IPS-18a (cell line): Measurements from ENCODE around the gene SIPA1.

ENCODE experiments used
- H3K27ac ChIP-seq: one replicate; pipeline ENCODE4 v1.5.1; 2013; ENCODE audit warnings: low read length
- H3K27me3 ChIP-seq: one replicate; pipeline ENCODE4 v1.6.1; 2013; ENCODE audit warnings: mild to moderate bottlenecking, low read length; ENCODE audit not compliant: control insufficient read depth, insufficient read depth
- H3K36me3 ChIP-seq: one replicate; pipeline ENCODE4 v1.6.1; 2013; ENCODE audit warnings: low read depth, low read length; ENCODE audit not compliant: control insufficient read depth
- H3K4me1 ChIP-seq: one replicate; pipeline ENCODE4 v1.6.1; 2013; ENCODE audit warnings: low read depth, low read length; ENCODE audit not compliant: control insufficient read depth
- H3K4me3 ChIP-seq: one replicate; pipeline ENCODE4 v1.5.1; 2013; ENCODE audit warnings: low read length
- H3K9ac ChIP-seq: one replicate; pipeline ENCODE4 v1.6.1; 2013; ENCODE audit warnings: mild to moderate bottlenecking, low read length, moderate library complexity
- H3K9me3 ChIP-seq: one replicate; pipeline ENCODE4 v1.6.1; 2013; ENCODE audit warnings: low read depth, low read length; ENCODE audit not compliant: control insufficient read depth

SIPA1 gene

DNA sequence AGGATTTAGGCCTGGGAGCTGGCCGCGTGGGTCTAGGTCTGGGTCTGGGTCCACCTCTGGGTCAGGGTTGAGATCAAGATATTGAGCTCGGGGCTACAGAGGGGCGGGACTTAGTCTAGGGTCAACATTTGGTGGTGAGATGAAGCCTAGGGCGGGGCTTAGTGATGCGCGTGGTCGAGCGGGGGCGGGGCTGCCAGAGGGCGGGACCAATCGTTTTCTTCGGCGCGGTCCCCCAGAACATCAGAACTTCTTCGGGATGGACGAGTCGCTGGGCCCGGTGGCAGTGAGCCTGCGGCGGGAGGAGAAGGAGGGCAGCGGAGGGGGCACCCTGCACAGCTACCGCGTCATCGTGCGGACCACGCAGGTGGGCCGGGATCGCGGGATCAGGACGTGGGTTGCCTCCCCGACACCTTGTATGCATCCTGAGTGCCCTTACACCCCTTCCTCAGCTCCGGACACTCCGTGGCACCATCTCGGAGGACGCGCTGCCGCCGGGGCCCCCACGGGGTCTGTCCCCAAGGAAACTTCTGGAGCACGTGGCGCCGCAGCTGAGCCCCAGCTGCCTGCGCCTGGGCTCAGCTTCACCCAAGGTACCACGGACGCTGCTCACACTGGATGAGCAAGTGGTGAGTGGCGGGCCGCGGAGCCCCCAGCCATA is 4.2 kb downstream of the SIPA1 start:
- Histone ChIP-seq H3K9ac (peak overlapping the region; percentile 15), H3K4me3 (peak overlapping the region; percentile 61)

DNA sequence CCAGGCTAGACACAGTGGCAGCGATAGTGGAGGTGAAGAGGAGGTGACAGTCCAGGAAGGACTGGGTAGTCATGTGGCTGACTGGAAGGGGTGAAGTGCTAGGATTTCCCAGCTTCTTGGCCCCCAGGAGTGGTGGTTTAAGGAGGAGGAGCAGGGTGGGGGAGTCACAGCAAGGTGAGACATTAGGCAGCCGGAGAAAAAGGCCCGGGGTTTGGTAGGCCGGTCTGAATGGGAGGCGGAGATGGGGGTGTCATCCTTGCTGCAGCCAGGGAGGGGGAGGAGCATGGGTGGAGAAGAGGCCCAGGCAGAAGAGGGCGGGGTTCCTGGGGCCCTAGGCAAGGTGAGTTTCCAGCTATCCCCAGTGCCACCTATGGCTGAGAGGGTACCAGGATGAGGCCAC is 6.1 kb downstream of the SIPA1 start:
- Histone ChIP-seq H3K9ac (no peak overlapping the region), H3K27me3 (peaks cover 9% of the 10 kb centered on the region), H3K9me3 (no peaks in the 10 kb centered on the region), H3K4me1 (peaks cover 3% of the 10 kb centered on the region), H3K27ac (no peak overlapping the region), H3K4me3 (no peak overlapping the region), H3K36me3 (no peaks in the 10 kb centered on the region)

More for the DNA sequence above, 4.2 kb downstream of the SIPA1 start:
- Histone ChIP-seq H3K9me3 (no peaks in the 10 kb centered on the region), H3K4me1 (peaks cover 13% of the 10 kb centered on the region), H3K36me3 (no peaks in the 10 kb centered on the region), H3K27me3 (no peaks in the 10 kb centered on the region), H3K27ac (no peak overlapping the region)

DNA sequence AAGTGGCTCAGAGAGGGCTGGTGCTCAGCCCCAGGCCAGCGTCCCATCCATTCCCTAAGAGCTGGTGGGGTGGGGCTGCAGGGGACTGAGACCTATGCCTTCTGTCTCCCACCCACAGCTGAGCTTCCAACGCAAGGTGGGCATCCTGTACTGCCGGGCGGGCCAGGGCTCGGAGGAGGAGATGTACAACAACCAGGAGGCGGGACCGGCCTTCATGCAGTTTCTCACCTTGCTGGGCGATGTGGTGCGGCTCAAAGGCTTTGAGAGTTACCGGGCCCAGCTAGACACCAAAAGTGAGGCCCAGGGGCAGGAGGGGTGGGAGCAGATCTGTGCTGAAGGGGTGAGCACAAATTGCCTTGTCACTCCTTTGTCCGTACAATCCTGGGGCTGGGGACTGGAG is 6.9 kb downstream of the SIPA1 start:
- no peak overlapping the region for H3K9ac ChIP-seq
- no peaks in the 10 kb centered on the region for H3K36me3 ChIP-seq
- H3K27ac ChIP-seq = no peak overlapping the region
- H3K4me1 ChIP-seq = peaks cover 3% of the 10 kb centered on the region
- no peaks in the 10 kb centered on the region for H3K9me3 ChIP-seq
- peaks cover 9% of the 10 kb centered on the region for H3K27me3 ChIP-seq
- no peak overlapping the region for H3K4me3 ChIP-seq

DNA sequence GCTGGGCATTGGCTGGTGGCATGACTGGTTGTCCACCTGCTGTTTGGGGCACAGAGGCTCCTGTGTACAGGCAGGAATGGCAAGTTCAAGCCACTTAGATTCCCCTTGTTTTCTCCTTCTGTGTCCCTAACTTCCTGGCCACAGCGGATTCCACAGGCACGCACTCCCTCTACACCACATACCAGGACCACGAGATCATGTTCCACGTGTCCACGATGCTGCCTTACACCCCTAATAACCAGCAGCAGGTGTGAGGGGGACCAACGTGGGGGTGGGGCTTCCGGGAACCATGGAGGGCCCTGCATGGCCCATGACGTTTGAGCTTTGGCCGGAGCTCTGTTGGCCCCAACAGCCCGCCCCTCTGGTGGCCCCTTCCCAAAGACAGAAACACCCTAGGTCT is 7.8 kb downstream of the SIPA1 start:
- Histone ChIP-seq H3K4me1 (peaks cover 3% of the 10 kb centered on the region), H3K36me3 (no peaks in the 10 kb centered on the region)

DNA sequence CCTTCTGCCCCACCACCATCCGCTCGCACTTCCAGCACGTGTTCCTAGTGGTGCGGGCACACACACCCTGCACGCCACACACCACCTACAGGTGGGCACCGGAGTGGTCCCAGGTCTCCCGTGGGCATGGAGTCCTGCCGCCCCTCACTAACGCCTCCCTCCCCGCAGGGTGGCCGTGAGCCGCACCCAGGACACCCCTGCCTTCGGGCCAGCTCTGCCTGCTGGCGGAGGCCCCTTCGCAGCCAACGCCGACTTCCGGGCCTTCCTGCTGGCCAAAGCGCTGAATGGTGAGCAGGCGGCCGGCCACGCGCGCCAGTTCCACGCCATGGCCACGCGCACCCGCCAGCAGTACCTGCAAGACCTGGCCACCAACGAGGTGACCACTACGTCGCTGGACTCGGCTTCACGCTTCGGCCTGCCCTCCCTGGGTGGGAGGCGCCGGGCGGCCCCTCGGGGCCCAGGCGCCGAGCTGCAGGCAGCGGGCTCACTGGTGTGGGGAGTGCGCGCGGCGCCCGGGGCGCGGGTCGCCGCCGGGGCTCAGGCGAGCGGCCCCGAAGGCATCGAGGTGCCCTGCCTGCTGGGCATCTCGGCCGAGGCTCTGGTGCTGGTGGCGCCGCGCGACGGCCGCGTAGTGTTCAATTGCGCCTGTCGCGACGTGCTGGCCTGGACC is 8.5 kb downstream of the SIPA1 start:
- H3K27me3 ChIP-seq = peaks cover 9% of the 10 kb centered on the region
- H3K36me3 ChIP-seq = no peaks in the 10 kb centered on the region
- peaks cover 3% of the 10 kb centered on the region for H3K4me1 ChIP-seq
- H3K9ac ChIP-seq = no peak overlapping the region
- peak overlapping the region; percentile 67 for H3K4me3 ChIP-seq
- no peaks in the 10 kb centered on the region for H3K9me3 ChIP-seq
- H3K27ac ChIP-seq = no peak overlapping the region

More for the DNA sequence above, 7.8 kb downstream of the SIPA1 start:
- H3K9ac ChIP-seq = no peak overlapping the region
- peaks cover 9% of the 10 kb centered on the region for H3K27me3 ChIP-seq
- H3K27ac ChIP-seq = no peak overlapping the region
- H3K9me3 ChIP-seq = no peaks in the 10 kb centered on the region
- no peak overlapping the region for H3K4me3 ChIP-seq

DNA sequence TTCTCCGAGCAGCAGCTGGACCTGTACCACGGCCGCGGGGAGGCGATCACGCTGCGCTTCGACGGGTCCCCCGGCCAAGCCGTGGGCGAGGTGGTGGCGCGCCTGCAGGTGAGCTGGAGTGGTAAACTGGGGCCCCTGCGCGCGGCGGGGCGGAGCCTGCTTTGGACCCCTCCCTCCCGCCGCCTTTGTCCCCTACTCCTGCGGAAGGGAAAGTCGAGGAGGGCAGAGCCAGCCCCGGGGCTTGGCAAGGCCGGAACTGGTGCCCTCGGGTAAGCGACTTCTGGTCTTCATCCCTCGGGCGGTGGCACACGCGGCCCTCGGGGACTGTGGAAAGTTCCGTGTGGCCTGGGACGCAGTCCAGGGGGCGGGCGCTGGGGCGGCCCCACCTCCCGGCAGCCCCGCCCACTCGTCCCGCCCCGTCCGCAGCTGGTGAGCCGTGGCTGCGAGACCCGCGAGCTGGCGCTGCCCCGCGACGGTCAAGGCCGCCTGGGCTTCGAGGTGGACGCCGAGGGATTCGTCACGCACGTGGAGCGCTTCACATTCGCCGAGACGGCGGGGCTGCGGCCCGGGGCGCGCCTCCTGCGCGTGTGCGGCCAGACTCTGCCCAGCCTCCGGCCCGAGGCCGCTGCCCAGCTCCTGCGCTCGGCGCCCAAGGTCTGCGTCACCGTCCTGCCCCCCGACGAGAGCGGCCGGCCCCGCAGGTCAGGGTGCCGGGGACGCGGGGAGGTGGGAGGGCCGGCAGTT is 9.2 kb downstream of the SIPA1 start:
- peaks cover 9% of the 10 kb centered on the region for H3K27me3 ChIP-seq
- H3K4me1 ChIP-seq = no peaks in the 10 kb centered on the region
- H3K4me3 ChIP-seq = peak overlapping the region; percentile 67
- peak overlapping the region; percentile 49 for H3K9ac ChIP-seq
- H3K27ac ChIP-seq = no peak overlapping the region
- H3K9me3 ChIP-seq = no peaks in the 10 kb centered on the region
- no peaks in the 10 kb centered on the region for H3K36me3 ChIP-seq

DNA sequence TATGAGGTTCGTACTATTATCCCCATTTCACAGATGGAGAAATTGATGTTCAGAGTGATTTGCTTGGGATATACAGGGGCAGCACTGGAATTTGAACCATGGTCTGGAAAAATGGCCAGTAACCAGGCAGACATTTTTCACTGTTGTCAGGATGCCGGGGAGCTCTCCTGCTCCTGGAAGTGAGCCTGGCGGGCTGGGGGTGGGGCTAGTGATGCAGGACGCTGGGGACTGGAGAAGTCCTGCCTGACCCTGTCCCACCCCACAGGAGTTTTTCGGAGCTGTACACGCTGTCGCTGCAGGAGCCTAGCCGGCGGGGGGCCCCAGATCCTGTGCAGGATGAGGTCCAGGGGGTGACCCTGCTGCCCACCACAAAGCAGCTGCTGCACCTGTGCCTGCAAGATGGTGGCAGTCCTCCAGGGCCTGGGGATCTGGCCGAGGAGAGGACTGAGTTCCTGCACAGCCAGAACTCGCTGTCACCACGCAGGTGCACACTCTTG is 11.1 kb downstream of the SIPA1 start:
- no peak overlapping the region for H3K9ac ChIP-seq
- no peak overlapping the region for H3K4me3 ChIP-seq
- H3K36me3 ChIP-seq = no peaks in the 10 kb centered on the region
- peaks cover 9% of the 10 kb centered on the region for H3K27me3 ChIP-seq
- H3K4me1 ChIP-seq = peaks cover 5% of the 10 kb centered on the region
- no peaks in the 10 kb centered on the region for H3K9me3 ChIP-seq
- H3K27ac ChIP-seq = no peak overlapping the region

DNA sequence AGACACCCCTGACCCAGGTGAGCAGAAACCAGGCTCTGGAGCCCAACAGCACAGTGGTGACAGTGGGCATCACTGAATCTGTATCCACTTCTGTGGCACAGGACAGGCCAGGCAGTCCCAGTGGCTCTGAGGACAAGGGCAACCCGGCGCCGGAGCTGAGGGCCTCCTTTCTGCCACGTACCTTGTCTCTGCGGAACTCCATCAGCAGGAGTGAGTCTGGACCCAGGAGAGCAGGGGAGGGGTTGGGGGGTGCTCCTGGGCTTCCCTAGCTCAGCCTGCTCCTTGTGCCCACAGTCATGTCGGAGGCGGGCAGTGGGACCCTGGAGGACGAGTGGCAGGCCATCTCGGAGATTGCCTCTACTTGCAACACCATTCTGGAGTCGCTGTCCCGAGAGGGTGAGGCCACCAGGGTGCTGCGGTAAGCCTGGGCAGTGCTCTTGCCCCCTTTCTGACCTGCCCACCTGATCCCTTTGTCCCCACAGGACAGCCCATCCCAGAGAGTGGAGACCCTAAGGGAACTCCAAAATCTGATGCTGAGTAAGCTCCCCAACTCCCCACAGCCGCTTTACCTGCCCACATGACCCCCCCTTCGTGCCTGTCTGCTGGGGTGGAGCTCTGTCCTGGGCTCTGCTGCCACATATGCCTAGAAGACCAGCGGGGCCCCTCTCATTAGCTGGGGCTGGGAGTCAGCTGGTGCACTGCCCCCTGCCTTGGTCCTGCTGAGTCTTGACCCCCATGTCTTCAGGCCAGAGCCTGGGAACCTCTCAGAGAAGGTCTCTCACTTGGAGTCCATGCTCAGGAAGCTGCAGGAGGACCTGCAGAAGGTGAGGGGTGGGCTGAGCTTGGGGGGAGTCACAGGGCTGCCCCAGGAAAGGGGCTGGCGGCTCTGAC is 12.0 kb downstream of the SIPA1 start:
- peaks cover 5% of the 10 kb centered on the region for H3K4me1 ChIP-seq
- no peak overlapping the region for H3K4me3 ChIP-seq
- H3K27me3 ChIP-seq = peaks cover 9% of the 10 kb centered on the region
- H3K27ac ChIP-seq = no peak overlapping the region
- H3K36me3 ChIP-seq = peaks cover 2% of the 10 kb centered on the region
- no peaks in the 10 kb centered on the region for H3K9me3 ChIP-seq
- H3K9ac ChIP-seq = no peak overlapping the region

DNA sequence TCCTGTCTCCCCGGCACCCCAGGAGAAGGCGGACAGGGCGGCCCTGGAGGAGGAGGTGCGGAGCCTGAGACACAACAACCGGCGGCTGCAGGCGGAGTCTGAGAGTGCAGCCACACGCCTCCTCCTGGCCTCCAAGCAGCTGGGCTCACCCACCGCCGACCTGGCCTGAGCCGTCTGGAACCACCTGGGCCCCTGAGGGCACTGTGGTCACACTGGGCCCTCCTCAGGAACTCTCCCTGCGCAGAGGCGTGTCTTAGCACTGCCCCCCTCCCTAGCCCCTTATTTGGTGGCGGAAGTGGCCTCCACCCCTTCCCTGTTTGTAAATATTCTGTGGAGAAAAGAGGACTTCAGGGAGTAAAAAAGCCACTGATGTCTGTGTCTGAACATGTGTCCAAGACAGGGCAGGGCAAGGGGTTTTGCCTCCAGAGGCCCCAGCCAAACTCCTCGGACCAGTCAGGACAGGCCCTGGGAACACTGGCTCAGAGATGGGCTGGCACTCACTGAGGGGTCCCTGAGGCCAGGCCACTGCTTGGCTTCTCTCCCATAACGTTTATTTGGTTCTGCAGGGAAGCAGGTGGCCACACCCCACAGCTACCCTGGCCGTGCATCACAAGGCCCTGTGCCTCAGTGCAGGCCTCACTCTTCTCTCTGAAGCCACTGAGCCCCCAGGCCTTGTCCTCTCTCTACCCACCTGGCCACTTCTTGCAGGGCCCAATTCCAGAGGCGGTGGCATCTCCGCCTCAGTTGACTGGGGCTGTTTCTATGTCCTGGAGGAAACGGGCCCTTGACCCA is 12.8 kb downstream of the SIPA1 start:
- Histone ChIP-seq H3K9ac (no peak overlapping the region), H3K9me3 (no peaks in the 10 kb centered on the region), H3K4me3 (no peak overlapping the region), H3K27me3 (peaks cover 9% of the 10 kb centered on the region), H3K4me1 (peaks cover 5% of the 10 kb centered on the region), H3K27ac (no peak overlapping the region), H3K36me3 (peaks cover 10% of the 10 kb centered on the region)

DNA sequence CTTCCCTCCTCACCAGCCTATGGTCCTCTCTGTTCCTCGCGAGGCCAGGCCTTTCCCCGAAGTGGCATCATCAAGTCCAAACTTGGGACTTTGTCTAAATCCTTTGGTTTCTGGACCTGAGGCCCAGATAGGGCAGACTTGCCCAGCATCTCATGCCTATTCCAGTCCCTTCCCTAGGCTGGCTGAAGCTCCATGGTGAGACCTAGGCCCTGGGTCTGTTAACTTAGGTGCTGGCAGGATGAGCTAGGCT is 13.4 kb downstream of the SIPA1 start:
- Histone ChIP-seq H3K27me3 (peaks cover 9% of the 10 kb centered on the region), H3K4me3 (no peak overlapping the region), H3K9ac (no peak overlapping the region), H3K9me3 (no peaks in the 10 kb centered on the region), H3K4me1 (peaks cover 5% of the 10 kb centered on the region), H3K27ac (no peak overlapping the region), H3K36me3 (peaks cover 13% of the 10 kb centered on the region)
